Measurements from ENCODE around the gene OR1E2.
"Not testable (repeated sequence)": the region's sequence is repeated elsewhere in the genome, so short reads cannot be mapped to it uniquely, and the experiment has no call there.

OR1E2 gene

GRCh38 chr17:3398310-3398709 lies 35.3 kb downstream of the OR1E2 start, which contains the start of gene OR1E1:
OR1E1 (minus strand) TSS chr17:3398410; CDS start chr17:3398410, 0 bp downstream.
- DNase-seq (ENCODE audit: low read depth in 1 of 2, low spot score in 1 of 2): no peak

- DNase-seq (ENCODE audit: low read depth in 1 of 2, low spot score in 1 of 2): not testable (repeated sequence)
Observed at GRCh38 chr17:3397801-3398200, 35.8 kb downstream of the OR1E2 start.

GRCh38 chr17:3389791-3390190 lies 43.9 kb downstream of the OR1E2 start:
- no peak for DNase-seq (ENCODE audit: low read depth in 1 of 2, low spot score in 1 of 2)

- peak in 1 of 2 donors; percentile 20 for DNase-seq (ENCODE audit: low read depth in 1 of 2, low spot score in 1 of 2)
Observed at GRCh38 chr17:3385869-3386816, 47.5 kb downstream of the OR1E2 start, which contains the start of gene OR3A2. OR3A2 (minus strand) TSS chr17:3386308.
